Sigmoid colon (tissue), 7 donors: ENCODE data around the gene CLDND2. TPM values are rescaled to one million over a fixed set of nuclear protein-coding genes. Genes with fewer than 3 reads are reported as not detected.

Source experiments
- DNase-seq: peaks from one replicate; pipeline ENCODE4 v3.0.0-alpha.2; 2019
- H3K27ac ChIP-seq, 4 donors: fragments of 200-600 bp; sonication (generic); one replicate each; pipeline ENCODE4 v1.5.1; 2016 to 2019; ENCODE audit warnings: mild to moderate bottlenecking in 1 of 4
- H3K27me3 ChIP-seq, 3 donors: fragments of 200-600 bp; sonication (generic); one replicate each; pipeline ENCODE4 v1.5.1; 2019; ENCODE audit warnings: mild to moderate bottlenecking in 1 of 3
- H3K36me3 ChIP-seq, 4 donors: fragments of 200-600 bp; sonication (generic); one replicate each; pipeline ENCODE4 v1.5.1; 2016 to 2019
- H3K4me1 ChIP-seq, 4 donors: fragments of 200-600 bp; sonication (generic); one replicate each; pipeline ENCODE4 v1.5.1; 2017 to 2019
- H3K4me3 ChIP-seq, 4 donors: fragments of 200-600 bp; sonication (generic); one replicate each; pipeline ENCODE4 v1.5.1; 2017 to 2019; ENCODE audit warnings: mild to moderate bottlenecking in 2 of 4, moderate library complexity in 1 of 4
- H3K9me3 ChIP-seq, 4 donors: fragments of 200-600 bp in 3 of 4; sonication (generic) in 3 of 4; one replicate each; pipeline versions ENCODE4 v1.5.1 to v1.6.1; 2013 to 2019
- CTCF ChIP-seq, 4 experiments: fragments of 450-650 bp in 3 of 4; fragments of 200-600 bp in 1 of 4; IDR thresholded peaks; one replicate each; pipeline ENCODE4 v1.5.1; 2016 to 2019; ENCODE audit warnings: antibody characterized with exemption in 4 of 4, mild to moderate bottlenecking in 3 of 4, moderate library complexity in 2 of 4
- EP300 ChIP-seq, 4 donors: sonication (generic); formaldehyde crosslinking; IDR thresholded peaks; one replicate each; pipeline ENCODE4 v1.6.1; 2017; ENCODE audit warnings: antibody characterized with exemption in 4 of 4
- POLR2A ChIP-seq, 2 donors: fragments of 450-650 bp; IDR thresholded peaks; one replicate each; pipeline ENCODE4 v1.6.1; 2016; ENCODE audit warnings: antibody characterized with exemption in 2 of 2, mild to moderate bottlenecking in 2 of 2, moderate library complexity in 2 of 2
- POLR2AphosphoS5 ChIP-seq, 4 donors: sonication (generic); formaldehyde crosslinking; IDR thresholded peaks; one replicate each; pipeline ENCODE4 v1.6.1; 2017; ENCODE audit warnings: antibody characterized with exemption in 4 of 4
- WGBS, 2 donors: extraction: QIAGEN DNeasy Blood & Tissue Kit; methylation state at CpG; one replicate each; pipeline ENCODE4 v1.1.7; 2013; 5-methylcytosine and 5-hydroxymethylcytosine counted together
- intact Hi-C: fragments of 100-400 bp; cut with DNase I; formaldehyde crosslinking; loops from one replicate; pipeline ENCODE4 v1.15.1; 2023
- polyA plus RNA-seq, 3 donors: library from polyadenylated mRNA; stranded (reverse); fragments of 200-250 nt; gene quantifications; one replicate each; pipeline ENCODE4 v1.2.3, GENCODE V29; 2013
- total RNA-seq, 4 donors: library from RNA; depleted of rRNA; stranded (reverse); fragments of >200 nt; gene quantifications; one replicate each; pipeline ENCODE4 v1.1.0, GENCODE V29; 2016
- donor health status: healthy with polysubstance abuse.
- donor health status: Bipolar disorder and iron deficiency.
- donor health status: healthy.

CLDND2 gene
- total and polyA plus RNA-seq, 7 donors: 0.35 to 3.6 TPM; not detected in 5

GRCh38 chr19:51382004-51382403, 13.2 kb upstream of the CLDND2 start:
- H3K27me3 ChIP-seq: no peaks in the 10 kb centered on the region
- H3K4me3 ChIP-seq: no peak overlapping the region
- no peak for DNase-seq
- 98% methylated on average over 4 of the region's 4 CpGs for WGBS, 2 donors
- H3K9me3 ChIP-seq: peaks cover 0 to 3% (median 1%) of the 10 kb centered on the region in 4 donors
- no peak overlapping the region for H3K27ac ChIP-seq
- no peaks in the 10 kb centered on the region for H3K4me1 ChIP-seq
- TF ChIP-seq CTCF (IDR thresholded peaks at IDR 0.05): no peak
- TF ChIP-seq POLR2A (IDR thresholded peaks at IDR 0.05): no peak
- TF ChIP-seq POLR2AphosphoS5 (IDR thresholded peaks at IDR 0.05): no peak
- TF ChIP-seq EP300 (IDR thresholded peaks at IDR 0.05): no peak
- no peaks in the 10 kb centered on the region for H3K36me3 ChIP-seq
- intact Hi-C loops: no loop called here

GRCh38 chr19:51380379-51380778, 11.6 kb upstream of the CLDND2 start:
- DNase-seq: no peak
- intact Hi-C loops: no loop called here

GRCh38 chr19:51377422-51377821, 8.6 kb upstream of the CLDND2 start:
- TF ChIP-seq POLR2AphosphoS5 (IDR thresholded peaks at IDR 0.05) (no peak), EP300 (IDR thresholded peaks at IDR 0.05) (no peak), POLR2A (IDR thresholded peaks at IDR 0.05) (no peak), CTCF (IDR thresholded peaks at IDR 0.05) (no peak)
- 74 to 85% methylated on average over 2 of the region's 2 CpGs for WGBS, 2 donors
- H3K27me3 ChIP-seq: no peaks in the 10 kb centered on the region
- no peak overlapping the region for H3K27ac ChIP-seq
- no peaks in the 10 kb centered on the region for H3K36me3 ChIP-seq
- no peak for DNase-seq
- no peak overlapping the region for H3K4me3 ChIP-seq
- intact Hi-C loops: no loop called here
- peaks cover 0 to 3% (median 1%) of the 10 kb centered on the region in 4 donors for H3K9me3 ChIP-seq
- no peaks in the 10 kb centered on the region for H3K4me1 ChIP-seq

More at GRCh38 chr19:51380379-51380778, 11.6 kb upstream of the CLDND2 start:
- H3K27ac ChIP-seq: no peak overlapping the region
- H3K4me3 ChIP-seq: no peak overlapping the region
- no peaks in the 10 kb centered on the region for H3K36me3 ChIP-seq
- H3K9me3 ChIP-seq: peaks cover 0 to 3% (median 1%) of the 10 kb centered on the region in 4 donors
- no peaks in the 10 kb centered on the region for H3K27me3 ChIP-seq
- WGBS, 2 donors: 95% methylated on average over 9 of the region's 9 CpGs
- no peaks in the 10 kb centered on the region for H3K4me1 ChIP-seq
- TF ChIP-seq CTCF (IDR thresholded peaks at IDR 0.05) (no peak), POLR2A (IDR thresholded peaks at IDR 0.05) (no peak), POLR2AphosphoS5 (IDR thresholded peaks at IDR 0.05) (no peak), EP300 (IDR thresholded peaks at IDR 0.05) (no peak)

- Histone ChIP-seq H3K9me3 (no peaks in the 10 kb centered on the region), H3K27me3 (no peaks in the 10 kb centered on the region), H3K4me1 (no peaks in the 10 kb centered on the region), H3K27ac (no peak overlapping the region), H3K36me3 (no peaks in the 10 kb centered on the region), H3K4me3 (no peak overlapping the region)
- no peak for DNase-seq
- TF ChIP-seq POLR2A (IDR thresholded peaks at IDR 0.05) (no peak), EP300 (IDR thresholded peaks at IDR 0.05) (no peak), POLR2AphosphoS5 (IDR thresholded peaks at IDR 0.05) (no peak), CTCF (IDR thresholded peaks at IDR 0.05) (no peak)
- 60 to 77% methylated on average over 11 of the region's 11 CpGs for WGBS, 2 donors
- intact Hi-C loops: no loop called here
These were observed 6.9 kb upstream of the CLDND2 start for GRCh38 chr19:51375504-51376221.
